GM20431 (cell line): ENCODE measurements around the gene YPEL5.

Source experiments
- in situ Hi-C: fragments of 300-500 bp; cut with MseI, MboI; formaldehyde crosslinking; loops from one replicate; pipeline ENCODE4 v1.15.0; 2020; ENCODE audit warnings: low sequenced_read_pairs; ENCODE audit not compliant: unreplicated experiment

YPEL5 gene

DNA sequence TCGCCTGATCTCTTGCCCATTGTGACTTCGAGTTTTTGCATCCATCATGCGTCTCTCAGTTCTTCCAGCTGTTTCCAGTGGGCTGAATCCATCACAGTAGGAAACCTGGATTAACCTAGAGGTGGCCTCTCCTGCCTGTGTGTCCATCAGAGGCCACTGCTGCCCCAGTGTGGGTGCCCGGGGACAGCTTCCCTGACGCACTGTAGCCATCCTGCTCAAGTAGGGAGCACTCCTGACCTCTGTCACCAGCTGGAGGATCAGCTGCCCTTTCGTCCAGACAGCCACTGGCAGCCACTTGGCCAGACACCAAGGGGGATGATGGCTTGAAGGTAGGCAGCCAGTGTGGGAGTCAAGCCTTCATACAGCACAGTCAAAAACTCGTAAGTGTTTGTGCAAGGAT, 47.6 kb downstream of the YPEL5 start:
- in situ Hi-C loops, result loop anchor here (25.0 kb wide), 1 partner anchor 1143 kb away; no protein-coding TSS in a partner anchor

- in situ Hi-C loops, result loop anchor here (25.0 kb wide), 1 partner anchor 1142 kb away; no protein-coding TSS in a partner anchor
Observed at GRCh38 chr2:30195016-30195415, 48.2 kb downstream of the YPEL5 start.

- in situ Hi-C loops, result loop anchor here (25.0 kb wide), 1 partner anchor 1140 kb away; no protein-coding TSS in a partner anchor
Observed at GRCh38 chr2:30197570-30198192, 50.9 kb downstream of the YPEL5 start.

DNA sequence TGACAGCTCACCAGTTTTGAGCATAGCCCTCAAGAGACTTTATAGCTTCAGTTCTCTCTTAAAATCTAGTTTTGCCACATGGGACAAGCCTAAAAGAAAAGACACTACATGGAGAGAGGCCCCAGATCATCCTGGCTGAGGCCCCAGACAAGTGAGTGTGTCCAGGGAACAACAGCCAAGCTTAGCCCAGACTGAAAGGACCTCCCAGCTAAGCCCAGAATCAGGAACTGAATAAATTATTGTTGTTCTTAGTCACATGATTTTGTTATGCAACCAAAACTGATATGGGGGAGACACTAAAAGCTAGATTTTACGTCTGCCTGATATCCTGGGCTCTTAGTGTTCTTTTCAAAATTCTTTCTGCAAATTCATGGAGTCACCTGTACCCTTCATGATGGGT, 55.2 kb downstream of the YPEL5 start:
- in situ Hi-C loops, result no loop called here

GRCh38 chr2:30203156-30203555, 56.3 kb downstream of the YPEL5 start:
- in situ Hi-C loops, result no loop called here

DNA sequence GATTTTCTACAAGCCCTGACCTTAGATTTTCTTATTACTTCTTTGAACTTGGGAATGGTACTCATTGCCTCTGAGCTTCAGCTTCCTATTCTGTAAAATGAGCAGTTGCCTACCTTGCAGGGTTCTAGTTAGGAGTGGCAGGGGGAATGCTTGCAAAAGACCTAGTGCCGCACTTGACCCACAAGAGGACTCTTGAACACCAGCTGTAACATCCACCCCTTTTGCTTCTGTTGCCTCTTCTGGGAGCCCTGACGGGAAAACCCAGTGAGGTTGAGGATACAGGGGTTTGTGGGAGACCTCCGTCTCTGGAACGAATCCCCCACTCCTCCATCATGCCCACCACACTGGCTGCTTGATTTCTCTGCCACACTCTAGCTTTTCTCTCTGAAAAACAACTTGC, 57.5 kb downstream of the YPEL5 start:
- in situ Hi-C loops, result no loop called here

DNA sequence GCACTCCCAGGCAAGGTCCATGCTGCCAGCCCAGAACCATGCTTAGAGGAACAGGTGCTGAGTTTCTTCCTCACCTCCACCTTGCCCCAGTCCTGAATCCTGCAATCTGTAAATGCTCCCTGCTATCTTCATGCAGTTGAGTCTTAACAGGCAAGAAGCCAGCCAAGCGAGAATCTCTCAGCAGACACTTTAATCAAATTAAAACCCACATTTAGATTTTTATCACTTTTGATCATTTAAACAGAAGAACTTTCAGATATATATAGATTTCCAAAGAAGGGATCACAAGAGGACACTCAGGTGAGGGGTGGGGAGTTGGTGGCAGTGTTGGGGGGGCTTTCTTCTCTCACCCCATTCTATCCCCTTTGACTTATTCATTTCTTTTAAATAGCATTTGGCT, 58.6 kb downstream of the YPEL5 start:
- in situ Hi-C loops, result no loop called here

GRCh38 chr2:30206461-30207430, 59.9 kb downstream of the YPEL5 start:
- in situ Hi-C loops, result no loop called here

GRCh38 chr2:30208453-30208852, 61.6 kb downstream of the YPEL5 start:
- in situ Hi-C loops, result no loop called here

DNA sequence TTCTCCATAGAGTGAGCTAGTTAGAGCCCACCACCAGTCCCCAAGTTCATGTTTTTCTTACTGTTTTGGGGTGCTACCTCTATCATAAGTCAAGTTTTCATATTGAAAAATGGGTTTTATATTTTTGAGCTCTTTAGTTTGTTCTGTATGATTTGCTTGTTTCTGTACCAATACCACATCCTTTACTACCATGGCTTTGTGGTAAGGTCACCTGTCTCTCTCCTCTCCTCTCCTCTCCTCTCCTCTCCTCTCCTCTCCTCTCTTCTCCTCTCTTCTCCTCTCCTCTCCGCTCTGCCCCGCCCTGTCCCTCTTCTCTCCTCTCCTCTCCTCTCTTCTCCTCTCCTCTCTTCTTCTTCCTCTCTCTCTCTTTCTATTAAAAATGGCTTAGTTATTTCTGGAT, 62.4 kb downstream of the YPEL5 start:
- in situ Hi-C loops, result no loop called here
